Liver (tissue), 9 donors: ENCODE data around the gene SNX32. TPM values are rescaled to one million over a fixed set of nuclear protein-coding genes. Genes with fewer than 3 reads are reported as not detected.
A peak's percentile ranks its signal among the peaks of the same experiment; 100 is the strongest.

Experiments
- DNase-seq: peaks from one replicate; pipeline ENCODE4 v3.0.0-alpha.2; 2017; ENCODE audit warnings: low spot score
- H3K27ac ChIP-seq, 2 donors: one replicate each; pipeline ENCODE4 v1.7.0; 2013; ENCODE audit warnings: inconsistent platforms in 2 of 2, low read length in 2 of 2, control low read depth in 1 of 2, low read depth in 1 of 2, mild to moderate bottlenecking in 1 of 2
- H3K27me3 ChIP-seq, 4 donors: one replicate each; pipeline versions ENCODE4 v1.6.1 to v1.7.0; 2013; ENCODE audit warnings: low read length in 3 of 4, inconsistent platforms in 1 of 4, mild to moderate bottlenecking in 1 of 4, moderate library complexity in 1 of 4; ENCODE audit not compliant: control insufficient read depth in 4 of 4, insufficient read depth in 4 of 4
- H3K36me3 ChIP-seq, 4 donors: one replicate each; pipeline versions ENCODE4 v1.6.1 to v1.7.0; 2013; ENCODE audit warnings: low read length in 3 of 4, mild to moderate bottlenecking in 3 of 4, low read depth in 1 of 4, moderate library complexity in 1 of 4; ENCODE audit not compliant: control insufficient read depth in 4 of 4, insufficient read depth in 3 of 4
- H3K4me1 ChIP-seq, 4 donors: one replicate each; pipeline versions ENCODE4 v1.6.1 to v1.7.0; 2013; ENCODE audit warnings: low read length in 3 of 4, mild to moderate bottlenecking in 3 of 4, moderate library complexity in 1 of 4; ENCODE audit not compliant: control insufficient read depth in 4 of 4, insufficient read depth in 4 of 4
- H3K4me3 ChIP-seq, 3 donors: one replicate each; pipeline versions ENCODE4 v1.6.1 to v1.7.0; 2013; ENCODE audit warnings: low read length in 3 of 3, control low read depth in 1 of 3, low read depth in 1 of 3, mild to moderate bottlenecking in 1 of 3
- H3K9ac ChIP-seq, 2 donors: one replicate each; pipeline ENCODE4 v1.7.0; 2013; ENCODE audit warnings: low read length in 2 of 2, mild to moderate bottlenecking in 2 of 2, moderate library complexity in 2 of 2, control low read depth in 1 of 2, low read depth in 1 of 2
- H3K9me3 ChIP-seq, 4 donors: one replicate each; pipeline versions ENCODE4 v1.6.1 to v1.7.0; 2013; ENCODE audit warnings: low read length in 3 of 4; ENCODE audit not compliant: control insufficient read depth in 4 of 4
- ATF3 ChIP-seq: IDR thresholded peaks from 2 replicates; pipeline ENCODE4 v1.6.1; 2016; ENCODE audit warnings: antibody characterized with exemption
- CTCF ChIP-seq: fragments of 150-350 bp; IDR thresholded peaks from 2 replicates; pipeline ENCODE4 v1.5.1; 2017; ENCODE audit warnings: improper control_type of control experiment, low read depth, low read length; ENCODE audit not compliant: missing input control
- EGR1 ChIP-seq, 2 donors: IDR thresholded peaks; 2 replicates each; pipeline ENCODE4 v1.6.1; 2016 to 2018; ENCODE audit warnings: antibody characterized with exemption in 2 of 2, low read depth in 2 of 2
- FOXA1 ChIP-seq: IDR thresholded peaks from 2 replicates; pipeline ENCODE4 v1.6.1; 2016; ENCODE audit warnings: antibody characterized with exemption
- FOXA2 ChIP-seq: IDR thresholded peaks from 2 replicates; pipeline ENCODE4 v1.6.1; 2016; ENCODE audit warnings: antibody characterized with exemption
- GABPA ChIP-seq, 2 donors: IDR thresholded peaks in 1 of 2; conservative IDR thresholded peaks in 1 of 2; 2 replicates each; pipeline ENCODE4 v1.6.1; 2016; ENCODE audit warnings: antibody characterized with exemption in 2 of 2, mild to moderate bottlenecking in 1 of 2, moderate library complexity in 1 of 2
- HNF4A ChIP-seq, 2 donors: conservative IDR thresholded peaks; 2 replicates each; pipeline ENCODE4 v1.6.1; 2016; ENCODE audit warnings: antibody characterized with exemption in 2 of 2, mild to moderate bottlenecking in 2 of 2
- HNF4G ChIP-seq: IDR thresholded peaks from 2 replicates; pipeline ENCODE4 v1.6.1; 2016; ENCODE audit warnings: antibody characterized with exemption
- JUND ChIP-seq, 2 donors: IDR thresholded peaks; 2 replicates each; pipeline ENCODE4 v1.6.1; 2016; ENCODE audit warnings: antibody characterized with exemption in 2 of 2
- MAX ChIP-seq: IDR thresholded peaks from 2 replicates; pipeline ENCODE4 v1.6.1; 2016; ENCODE audit warnings: antibody characterized with exemption
- NR2F2 ChIP-seq: IDR thresholded peaks from 2 replicates; pipeline ENCODE4 v1.6.1; 2016; ENCODE audit warnings: antibody characterized with exemption
- RAD21 ChIP-seq, 2 donors: IDR thresholded peaks; 2 replicates each; pipeline ENCODE4 v1.6.1; 2016; ENCODE audit warnings: antibody characterized with exemption in 2 of 2, mild to moderate bottlenecking in 2 of 2
- REST ChIP-seq: IDR thresholded peaks from 2 replicates; pipeline ENCODE4 v1.6.1; 2016; ENCODE audit warnings: antibody characterized with exemption, mild to moderate bottlenecking
- RXRA ChIP-seq, 2 donors: IDR thresholded peaks; 2 replicates each; pipeline ENCODE4 v1.6.1; 2017 to 2018; ENCODE audit warnings: antibody characterized with exemption in 2 of 2, mild to moderate bottlenecking in 1 of 2
- SP1 ChIP-seq: IDR thresholded peaks from 2 replicates; pipeline ENCODE4 v1.6.1; 2018; ENCODE audit warnings: antibody characterized with exemption, mild to moderate bottlenecking
- TAF1 ChIP-seq: conservative IDR thresholded peaks from 2 replicates; pipeline ENCODE4 v1.6.1; 2016; ENCODE audit warnings: antibody characterized with exemption, mild to moderate bottlenecking
- YY1 ChIP-seq: IDR thresholded peaks from 2 replicates; pipeline ENCODE4 v1.6.1; 2016; ENCODE audit warnings: antibody characterized with exemption, mild to moderate bottlenecking
- ZBTB33 ChIP-seq: IDR thresholded peaks from 2 replicates; pipeline ENCODE4 v1.6.1; 2016; ENCODE audit warnings: antibody characterized with exemption
- WGBS: extraction: QIAGEN DNeasy Blood & Tissue Kit; methylation state at CpG from one replicate; pipeline ENCODE4 v1.1.7; 2013; 5-methylcytosine and 5-hydroxymethylcytosine counted together
- polyA plus RNA-seq, 2 donors: library from polyadenylated mRNA; stranded (reverse) in 1 of 2; unstranded in 1 of 2; fragments of 200-250 nt in 1 of 2; fragments of >200 nt in 1 of 2; fragmentation: Nextera tagmentation in 1 of 2; extraction: Ambion mirVana in 1 of 2; gene quantifications; one replicate each; pipeline versions ENCODE4 v1.2.1 to v1.2.3, GENCODE V29; 2013 to 2015
- total RNA-seq, 2 donors: library from RNA; depleted of rRNA; stranded (reverse); fragments of >200 nt; gene quantifications; one replicate each; pipeline ENCODE4 v1.2.3, GENCODE V29; 2014
- donor health status: healthy.
- donor health status: healthy.
- donor health status: healthy.
- donor health status: healthy.
- donor health status: healthy.

SNX32 gene
- total and polyA plus RNA-seq, 4 donors: under 0.01 to 0.38 (median 0.06) TPM

GRCh38 chr11:65787649-65788622 is 45.8 kb upstream of the SNX32 start:
- H3K9ac ChIP-seq: no peak overlapping the region
- peaks cover 0 to 9% (median 2%) of the 10 kb centered on the region in 4 donors for H3K27me3 ChIP-seq
- peak overlapping the region in 1 of 3 donors; percentile 33 for H3K4me3 ChIP-seq
- WGBS: 5% methylated on average over 64 of the region's 64 CpGs
- peaks cover 8 to 23% (median 15%) of the 10 kb centered on the region in 4 donors for H3K4me1 ChIP-seq
- no peak for DNase-seq
- TF ChIP-seq HNF4A (conservative IDR thresholded peaks at IDR 0.05): peak in 1 of 2 donors; percentile 30
- TF ChIP-seq TAF1: no peak
- H3K27ac ChIP-seq: no peak overlapping the region
- H3K36me3 ChIP-seq: no peaks in the 10 kb centered on the region
- no peaks in the 10 kb centered on the region for H3K9me3 ChIP-seq

- no peak overlapping the region for H3K4me3 ChIP-seq
- H3K9ac ChIP-seq: no peak overlapping the region
- DNase-seq: no peak
- peaks cover 8 to 23% (median 15%) of the 10 kb centered on the region in 4 donors for H3K4me1 ChIP-seq
- TF ChIP-seq CTCF (no peak), YY1 (no peak), HNF4G (no peak), REST (no peak), EGR1 (IDR thresholded peaks at IDR 0.05; ENCODE audit: low read depth in 2 of 2) (no peak), RAD21 (IDR thresholded peaks at IDR 0.05) (no peak), RXRA (IDR thresholded peaks at IDR 0.05) (no peak), SP1 (no peak), JUND (IDR thresholded peaks at IDR 0.05) (no peak), GABPA (IDR thresholded peaks at IDR 0.05 in 1 of 2, conservative IDR thresholded peaks at IDR 0.05 in 1 of 2) (no peak), ATF3 (no peak), HNF4A (conservative IDR thresholded peaks at IDR 0.05) (no peak), NR2F2 (no peak), FOXA2 (no peak), TAF1 (no peak), MAX (no peak), FOXA1 (no peak), ZBTB33 (no peak)
- WGBS: 79% methylated on average over 6 of the region's 6 CpGs
- no peaks in the 10 kb centered on the region for H3K36me3 ChIP-seq
- H3K27me3 ChIP-seq: peaks cover 0 to 9% (median 2%) of the 10 kb centered on the region in 4 donors
- no peak overlapping the region for H3K27ac ChIP-seq
- H3K9me3 ChIP-seq: no peaks in the 10 kb centered on the region
Observed at GRCh38 chr11:65788821-65789220, 44.9 kb upstream of the SNX32 start.
